ENCODE data around the gene DUSP2. TPM values are rescaled to one million over a fixed set of nuclear protein-coding genes. Genes with fewer than 3 reads are reported as not detected.

The DUSP2 gene
- total and polyA plus RNA-seq, 5 experiments from 2014 or later = 24.3 to 459 (median 36.5) TPM

DNA sequence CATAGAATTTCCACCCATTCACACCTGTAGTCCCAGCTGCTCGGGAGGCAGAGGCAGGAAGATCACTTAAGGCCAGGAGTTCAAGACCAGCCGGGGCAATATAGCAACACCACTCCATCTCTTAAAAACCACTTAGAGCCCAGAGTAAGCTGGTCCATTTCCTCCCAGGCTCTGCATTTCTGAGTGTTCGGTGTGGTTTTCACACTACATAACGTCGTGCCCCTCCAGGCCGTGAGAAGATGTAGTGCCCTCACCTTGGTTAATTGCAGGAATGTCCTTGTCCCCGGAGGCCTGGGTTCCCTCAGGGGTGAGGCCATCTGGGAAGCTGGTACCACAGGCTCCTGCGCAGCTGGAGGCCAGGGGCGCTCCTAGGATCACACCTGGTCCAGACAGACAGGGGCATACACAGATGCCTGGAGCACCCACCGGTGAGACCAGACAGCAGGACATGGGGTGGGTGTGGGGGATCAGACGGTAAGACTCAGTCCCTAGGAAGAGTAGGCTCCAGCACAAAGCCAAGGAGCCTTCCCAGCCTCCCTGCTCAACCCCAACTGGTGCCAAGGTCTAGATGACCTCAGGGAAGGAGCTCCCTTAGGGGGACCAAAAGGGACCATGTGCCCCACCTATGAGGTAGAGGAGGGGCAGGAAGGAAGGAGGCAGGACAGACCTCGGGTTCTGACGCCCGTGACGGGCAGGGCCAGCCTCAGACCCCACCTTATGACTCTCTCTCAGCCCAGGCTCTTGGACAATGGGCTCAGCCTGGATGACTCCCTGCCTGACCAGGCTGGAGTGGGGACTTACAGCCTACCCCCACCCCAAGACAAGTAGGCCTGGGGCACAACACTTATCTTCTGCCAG is 7.7 kb downstream of the DUSP2 start:
- Mint-ChIP-seq H3K9me3 (no peaks in the 10 kb centered on the region), H3K4me1 (peaks cover 9 to 26% (median 24%) of the 10 kb centered on the region in 4 donors), H3K4me3 (peak overlapping the region in 1 of 10 donors; percentile 64), H3K36me3 (peaks cover 0 to 15% (median 0%) of the 10 kb centered on the region in 3 donors), H3K27me3 (no peaks in the 10 kb centered on the region), H3K27ac (peak overlapping the region in 4 of 10 donors; percentile 49 to 94 (median 70))
- POLR2A ChIA-PET = interaction anchor here (0.9 to 18.2 kb wide), 5 partner anchors 16 to 145 kb away, joined by 3 to 373 read pairs (median 3); no protein-coding TSS in a partner anchor
- DNase-seq = peak in 2 of 10 donors; percentile 3 to 15
- ATAC-seq = no peak

GRCh38 chr2:96136129-96136720 is 9.0 kb downstream of the DUSP2 start:
- POLR2A ChIA-PET = interaction anchor here (0.9 to 18.2 kb wide), 3 partner anchors 24 to 123 kb away, joined by 3 to 373 read pairs (median 175); no protein-coding TSS in a partner anchor
- DNase-seq (peak in 2 of 10 donors; percentile 23 to 52), ATAC-seq (no peak)
- peak overlapping the region in 2 of 10 donors; percentile 11 to 44 for H3K27ac Mint-ChIP-seq
- H3K4me3 Mint-ChIP-seq = no peak overlapping the region
- no peaks in the 10 kb centered on the region for H3K27me3 Mint-ChIP-seq
- H3K36me3 Mint-ChIP-seq = peaks cover 0 to 7% (median 0%) of the 10 kb centered on the region in 3 donors
- H3K9me3 Mint-ChIP-seq = no peaks in the 10 kb centered on the region
- H3K4me1 Mint-ChIP-seq = peaks cover 4 to 20% (median 13%) of the 10 kb centered on the region in 4 donors

- POLR2A ChIA-PET = interaction anchor here (0.6 kb wide), 1 partner anchor 613 kb away, joined by 6 read pairs; no protein-coding TSS in a partner anchor
- Mint-ChIP-seq H3K27me3 (no peaks in the 10 kb centered on the region), H3K4me1 (peaks cover 4 to 23% (median 12%) of the 10 kb centered on the region in 4 donors), H3K9me3 (no peaks in the 10 kb centered on the region), H3K27ac (peak overlapping the region in 1 of 10 donors; percentile 25), H3K36me3 (peaks cover 0 to 5% (median 0%) of the 10 kb centered on the region in 3 donors), H3K4me3 (no peak overlapping the region)
- ATAC-seq (no peak), DNase-seq (peak in 1 of 10 donors; percentile 24)
These were observed 9.6 kb downstream of the DUSP2 start for GRCh38 chr2:96135621-96136020.

- Mint-ChIP-seq H3K27ac (peak overlapping the region in 2 of 10 donors; percentile 3 to 82), H3K4me3 (no peak overlapping the region), H3K36me3 (peaks cover 0 to 9% (median 0%) of the 10 kb centered on the region in 3 donors), H3K9me3 (no peaks in the 10 kb centered on the region), H3K4me1 (peaks cover 4 to 23% (median 12%) of the 10 kb centered on the region in 4 donors), H3K27me3 (no peaks in the 10 kb centered on the region)
- no peak for DNase-seq
- POLR2A ChIA-PET = interaction anchor here (0.6 kb wide), 1 partner anchor 614 kb away, joined by 6 read pairs; no protein-coding TSS in a partner anchor
- ATAC-seq = no peak
These were observed 10.1 kb downstream of the DUSP2 start for GRCh38 chr2:96135171-96135570.

DNA sequence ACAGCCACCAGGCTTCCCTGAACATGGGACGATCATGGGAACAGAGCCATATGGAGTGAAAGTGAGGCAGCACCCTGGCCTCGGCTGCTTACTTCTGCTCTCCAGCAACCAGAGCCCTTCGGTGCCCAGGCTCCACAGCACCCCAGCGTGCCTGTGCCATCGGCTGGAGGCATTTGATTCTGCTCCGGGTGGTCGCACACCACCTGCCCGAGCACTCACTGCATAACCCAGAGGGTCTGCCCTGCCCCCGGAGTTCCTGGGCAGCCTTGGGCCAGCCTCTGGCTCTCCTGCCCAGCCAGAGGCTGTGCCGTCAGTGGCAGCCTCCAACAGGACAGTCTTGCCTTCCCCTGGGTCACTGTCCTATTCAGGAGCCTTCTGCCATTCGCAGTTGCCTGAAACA is 10.8 kb downstream of the DUSP2 start:
- peak overlapping the region in 1 of 10 donors; percentile 24 for H3K27ac Mint-ChIP-seq
- DNase-seq (peak in 1 of 10 donors; percentile 21), ATAC-seq (no peak)
- H3K36me3 Mint-ChIP-seq = peaks cover 0 to 15% (median 0%) of the 10 kb centered on the region in 3 donors
- peaks cover 4 to 23% (median 12%) of the 10 kb centered on the region in 4 donors for H3K4me1 Mint-ChIP-seq
- no peaks in the 10 kb centered on the region for H3K9me3 Mint-ChIP-seq
- no peaks in the 10 kb centered on the region for H3K27me3 Mint-ChIP-seq
- POLR2A ChIA-PET = no interaction called here
- no peak overlapping the region for H3K4me3 Mint-ChIP-seq

- POLR2A ChIA-PET = no interaction called here
- Mint-ChIP-seq H3K4me3 (no peak overlapping the region), H3K27ac (peak overlapping the region in 3 of 10 donors; percentile 53 to 83 (median 65)), H3K36me3 (peaks cover 0 to 33% (median 9%) of the 10 kb centered on the region in 3 donors), H3K4me1 (peaks cover 0 to 13% (median 0%) of the 10 kb centered on the region in 4 donors), H3K9me3 (no peaks in the 10 kb centered on the region), H3K27me3 (no peaks in the 10 kb centered on the region)
- ATAC-seq (no peak), DNase-seq (no peak)
These were observed 13.2 kb downstream of the DUSP2 start for GRCh38 chr2:96131813-96132745.

DNA sequence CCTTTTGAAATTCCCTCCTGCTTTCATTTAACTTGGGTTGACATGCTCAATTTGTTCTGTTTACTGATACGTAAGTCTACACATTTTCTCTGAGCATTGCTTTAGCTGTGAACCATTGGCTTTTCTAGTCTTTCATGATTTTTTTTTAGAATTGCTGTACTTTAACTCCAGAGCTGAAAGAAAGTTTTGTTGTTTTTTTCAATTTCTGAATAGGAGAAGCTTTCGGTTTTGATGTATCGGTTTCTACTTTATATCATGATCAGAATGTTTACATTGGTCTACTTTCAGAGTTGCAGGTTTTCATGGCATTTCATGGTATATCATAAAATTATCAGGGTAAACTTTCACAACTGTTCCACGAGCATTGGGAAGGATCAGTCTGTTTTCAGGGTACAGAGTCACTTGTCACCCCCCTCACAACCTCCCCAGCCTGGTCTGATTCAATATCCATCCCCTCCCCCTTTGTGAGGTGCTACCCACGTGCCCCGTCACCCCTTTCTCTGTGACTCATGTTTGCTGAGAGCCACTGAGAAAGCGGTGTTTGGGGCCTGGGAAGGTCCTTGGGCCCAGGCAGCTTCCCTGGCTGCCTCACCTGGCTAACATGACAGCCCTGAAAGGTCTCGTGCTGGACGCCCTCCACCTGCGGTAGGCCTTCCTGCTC is 14.0 kb downstream of the DUSP2 start:
- ATAC-seq = no peak
- no peaks in the 10 kb centered on the region for H3K9me3 Mint-ChIP-seq
- no peaks in the 10 kb centered on the region for H3K27me3 Mint-ChIP-seq
- H3K36me3 Mint-ChIP-seq = peaks cover 0 to 39% (median 14%) of the 10 kb centered on the region in 3 donors
- H3K4me1 Mint-ChIP-seq = peaks cover 0 to 13% (median 0%) of the 10 kb centered on the region in 4 donors
- no peak for DNase-seq
- peak overlapping the region in 4 of 10 donors; percentile 29 to 83 (median 59) for H3K27ac Mint-ChIP-seq
- no peak overlapping the region for H3K4me3 Mint-ChIP-seq
- POLR2A ChIA-PET = no interaction called here

- ATAC-seq (no peak), DNase-seq (no peak)
- Mint-ChIP-seq H3K27me3 (peaks cover 0 to under 1% (median 0%) of the 10 kb centered on the region in 5 donors), H3K4me1 (peaks cover 0 to 13% (median 0%) of the 10 kb centered on the region in 4 donors), H3K27ac (peak overlapping the region in 5 of 10 donors; percentile 44 to 85 (median 74)), H3K36me3 (peaks cover 0 to 44% (median 20%) of the 10 kb centered on the region in 3 donors), H3K4me3 (no peak overlapping the region), H3K9me3 (no peaks in the 10 kb centered on the region)
- POLR2A ChIA-PET = no interaction called here
These were observed 14.8 kb downstream of the DUSP2 start for GRCh38 chr2:96130483-96130882.

DNA sequence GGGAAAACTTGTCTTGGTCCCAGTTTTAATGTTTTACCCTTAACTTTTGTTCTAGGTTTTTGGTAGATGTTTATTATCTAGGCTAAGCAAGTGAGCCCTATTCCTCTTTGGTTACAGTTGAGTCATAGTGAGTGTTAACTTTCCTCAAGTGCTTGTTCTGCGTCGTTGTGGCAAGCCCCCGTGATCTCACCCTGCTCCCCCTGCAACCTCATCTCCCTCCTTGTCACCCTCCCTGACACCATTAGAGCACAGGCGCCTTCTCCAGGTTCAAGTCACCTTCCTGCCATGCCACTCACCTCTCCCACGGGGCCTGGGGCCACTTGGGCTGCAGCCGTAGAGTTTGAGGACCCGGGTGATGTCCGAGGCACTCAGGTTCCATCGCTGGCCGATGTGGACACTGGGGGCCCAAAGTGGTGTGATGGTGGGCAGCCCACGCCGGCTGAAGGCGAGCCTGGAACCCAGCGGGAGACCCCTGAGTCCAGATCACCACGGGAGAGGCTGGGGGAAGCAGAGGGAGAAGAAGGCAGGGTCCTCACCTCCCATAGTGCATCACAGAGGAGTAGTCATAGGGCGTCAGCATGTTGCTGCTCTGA is 15.6 kb downstream of the DUSP2 start:
- POLR2A ChIA-PET = no interaction called here

DNA sequence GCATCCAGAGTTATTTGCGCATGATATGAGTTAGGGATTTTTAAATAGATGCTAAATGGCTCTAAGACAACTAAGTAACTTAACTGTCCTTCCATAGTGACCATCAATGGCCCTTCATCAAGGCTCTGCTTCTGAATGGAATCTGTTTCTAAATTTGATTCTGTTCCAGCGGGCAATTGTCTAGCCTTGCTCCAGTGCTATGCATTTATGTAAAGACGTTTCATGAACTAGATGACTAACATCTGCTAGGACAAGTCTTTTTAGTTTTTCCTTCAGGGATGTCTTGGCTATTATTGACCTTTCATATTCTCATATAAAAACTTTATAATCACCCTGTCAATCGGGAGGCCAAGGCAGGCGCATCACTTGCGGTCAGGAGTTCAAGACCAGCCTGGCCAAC is 16.8 kb downstream of the DUSP2 start:
- Mint-ChIP-seq H3K4me1 (peaks cover 0 to 13% (median under 1%) of the 10 kb centered on the region in 4 donors), H3K4me3 (no peak overlapping the region), H3K27ac (no peak overlapping the region), H3K9me3 (no peaks in the 10 kb centered on the region), H3K27me3 (peaks cover 0 to 13% (median 5%) of the 10 kb centered on the region in 5 donors), H3K36me3 (peaks cover 0 to 45% (median 23%) of the 10 kb centered on the region in 3 donors)
- DNase-seq = no peak
- ATAC-seq = no peak
- POLR2A ChIA-PET = no interaction called here

More for the DNA sequence above, 15.6 kb downstream of the DUSP2 start:
- ATAC-seq (no peak), DNase-seq (no peak)
- H3K27ac Mint-ChIP-seq = peak overlapping the region in 1 of 10 donors; percentile 90
- H3K4me3 Mint-ChIP-seq = no peak overlapping the region
- H3K4me1 Mint-ChIP-seq = peaks cover 0 to 13% (median under 1%) of the 10 kb centered on the region in 4 donors
- H3K36me3 Mint-ChIP-seq = peaks cover 0 to 46% (median 23%) of the 10 kb centered on the region in 3 donors
- H3K27me3 Mint-ChIP-seq = peaks cover 0 to 9% (median 4%) of the 10 kb centered on the region in 5 donors
- no peaks in the 10 kb centered on the region for H3K9me3 Mint-ChIP-seq

All from naive thymus-derived CD8-positive, alpha-beta T cell (primary cell).